ENCODE results near the gene FNDC3B.

Gene FNDC3B

GRCh38 chr3:172351895-172352466 lies 312.6 kb downstream of the FNDC3B start:
- H3K9me2 ChIP-seq (replicated peaks; ENCODE audit: insufficient read depth, low read length): no peaks in the 10 kb centered on the region
- H2AFZ ChIP-seq (ENCODE audit: low read depth, low read length, severe bottlenecking): no peak overlapping the region
- no peak overlapping the region for H3K9ac ChIP-seq (ENCODE audit: low read length)
- TF ChIP-seq CTCF (IDR thresholded peaks at IDR 0.05; ENCODE audit: insufficient read depth, low read length, poor library complexity, severe bottlenecking) (no peak), EZH2phosphoT487 (conservative IDR thresholded peaks at IDR 0.05; ENCODE audit: low read length) (no peak)
- no peaks in the 10 kb centered on the region for H4K20me1 ChIP-seq (ENCODE audit: low read depth, low read length)
- no peak overlapping the region for H3K4me3 ChIP-seq (ENCODE audit: insufficient read depth, low read length, poor library complexity, severe bottlenecking)
- no peaks in the 10 kb centered on the region for H3K79me2 ChIP-seq (ENCODE audit: insufficient read depth, low read length)
- H3K27me3 ChIP-seq (ENCODE audit: low read length): no peaks in the 10 kb centered on the region
- H3K27ac ChIP-seq (ENCODE audit: low read depth, low read length): no peak overlapping the region
- H3K9me3 ChIP-seq (ENCODE audit: insufficient read depth, low read length): no peaks in the 10 kb centered on the region
- no peak overlapping the region for H3K4me2 ChIP-seq (ENCODE audit: low read depth, low read length, poor library complexity, severe bottlenecking)
- H3F3A ChIP-seq (ENCODE audit: insufficient read depth): no peaks in the 10 kb centered on the region
- no peaks in the 10 kb centered on the region for H3K36me3 ChIP-seq (ENCODE audit: low read length)

- no peak overlapping the region for H3K4me2 ChIP-seq (ENCODE audit: low read depth, low read length, poor library complexity, severe bottlenecking)
- H3K9me2 ChIP-seq (replicated peaks; ENCODE audit: insufficient read depth, low read length): no peaks in the 10 kb centered on the region
- no peaks in the 10 kb centered on the region for H3K9me3 ChIP-seq (ENCODE audit: insufficient read depth, low read length)
- no peak overlapping the region for H2AFZ ChIP-seq (ENCODE audit: low read depth, low read length, severe bottlenecking)
- no peaks in the 10 kb centered on the region for H3K36me3 ChIP-seq (ENCODE audit: low read length)
- no peaks in the 10 kb centered on the region for H3K27me3 ChIP-seq (ENCODE audit: low read length)
- H3K79me2 ChIP-seq (ENCODE audit: insufficient read depth, low read length): no peaks in the 10 kb centered on the region
- no peak overlapping the region for H3K9ac ChIP-seq (ENCODE audit: low read length)
- no peaks in the 10 kb centered on the region for H3F3A ChIP-seq (ENCODE audit: insufficient read depth)
- TF ChIP-seq CTCF (IDR thresholded peaks at IDR 0.05; ENCODE audit: insufficient read depth, low read length, poor library complexity, severe bottlenecking) (no peak), EZH2phosphoT487 (conservative IDR thresholded peaks at IDR 0.05; ENCODE audit: low read length) (no peak)
- no peaks in the 10 kb centered on the region for H4K20me1 ChIP-seq (ENCODE audit: low read depth, low read length)
- H3K4me3 ChIP-seq (ENCODE audit: insufficient read depth, low read length, poor library complexity, severe bottlenecking): no peak overlapping the region
- H3K27ac ChIP-seq (ENCODE audit: low read depth, low read length): no peak overlapping the region
These were observed 313.4 kb downstream of the FNDC3B start for GRCh38 chr3:172352786-172353185.

- TF ChIP-seq CTCF (IDR thresholded peaks at IDR 0.05; ENCODE audit: insufficient read depth, low read length, poor library complexity, severe bottlenecking): no peak
- TF ChIP-seq EZH2phosphoT487 (conservative IDR thresholded peaks at IDR 0.05; ENCODE audit: low read length): no peak
- no peak overlapping the region for H3K9ac ChIP-seq (ENCODE audit: low read length)
- no peak overlapping the region for H2AFZ ChIP-seq (ENCODE audit: low read depth, low read length, severe bottlenecking)
- H3K9me3 ChIP-seq (ENCODE audit: insufficient read depth, low read length): no peaks in the 10 kb centered on the region
- H3K9me2 ChIP-seq (replicated peaks; ENCODE audit: insufficient read depth, low read length): no peaks in the 10 kb centered on the region
- no peak overlapping the region for H3K4me3 ChIP-seq (ENCODE audit: insufficient read depth, low read length, poor library complexity, severe bottlenecking)
- no peaks in the 10 kb centered on the region for H3K36me3 ChIP-seq (ENCODE audit: low read length)
- H3K4me2 ChIP-seq (ENCODE audit: low read depth, low read length, poor library complexity, severe bottlenecking): no peak overlapping the region
- no peak overlapping the region for H3K27ac ChIP-seq (ENCODE audit: low read depth, low read length)
- no peaks in the 10 kb centered on the region for H3K27me3 ChIP-seq (ENCODE audit: low read length)
- no peaks in the 10 kb centered on the region for H3F3A ChIP-seq (ENCODE audit: insufficient read depth)
- H4K20me1 ChIP-seq (ENCODE audit: low read depth, low read length): no peaks in the 10 kb centered on the region
- H3K79me2 ChIP-seq (ENCODE audit: insufficient read depth, low read length): no peaks in the 10 kb centered on the region
These were observed 315.6 kb downstream of the FNDC3B start for GRCh38 chr3:172354931-172355499.

Data from SU-DHL-6 (cell line).